Thyroid gland (tissue), 4 donors: ENCODE data around the gene AMN1.

Source experiments
- POLR2A ChIP-seq, 2 donors: fragments of 450-650 bp; IDR thresholded peaks; one replicate each; pipeline ENCODE4 v1.6.1; 2017; ENCODE audit warnings: antibody characterized with exemption in 2 of 2, mild to moderate bottlenecking in 2 of 2, moderate library complexity in 1 of 2
- TF ChIP-seq, protein P1 (sequence below), 6 experiments: fragments of 200-600 bp in 3 of 6; fragments of 450-650 bp in 3 of 6; sonication (generic) in 3 of 6; IDR thresholded peaks; one replicate each; pipeline ENCODE4 v1.5.1; 2016 to 2019; ENCODE audit warnings: antibody characterized with exemption in 6 of 6, mild to moderate bottlenecking in 2 of 6, inconsistent platforms in 1 of 6, moderate library complexity in 1 of 6

DNA sequence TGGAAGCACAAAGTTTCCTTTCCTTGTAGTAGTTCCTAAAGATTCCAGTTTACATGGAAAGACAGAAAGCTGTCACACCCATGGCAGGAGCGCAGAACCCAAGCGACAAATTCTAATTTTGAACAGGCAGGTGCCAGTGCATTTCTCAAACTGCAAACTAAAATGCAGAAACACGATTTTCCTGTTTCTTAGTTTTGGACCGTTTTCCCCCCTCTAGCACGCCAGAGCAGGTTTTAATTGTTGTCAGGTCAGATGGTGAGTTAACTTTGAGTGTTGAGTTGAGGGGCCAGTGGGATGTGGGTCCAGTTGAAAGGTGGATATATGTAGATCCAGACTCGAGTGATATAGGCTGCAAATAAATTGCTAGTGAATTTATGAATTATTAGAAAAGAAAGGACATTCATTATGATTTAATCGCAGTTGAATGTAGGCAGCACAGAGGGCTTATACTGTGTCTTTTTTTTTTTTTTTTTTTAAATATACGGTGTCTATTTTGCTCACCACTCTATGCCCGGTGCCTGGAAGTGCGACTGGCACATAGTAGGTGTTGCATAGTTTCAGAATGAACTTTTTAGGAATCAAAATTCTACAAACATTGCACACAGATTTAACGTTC, 70.2 kb downstream of the AMN1 start:
- TF ChIP-seq, protein P1, sequence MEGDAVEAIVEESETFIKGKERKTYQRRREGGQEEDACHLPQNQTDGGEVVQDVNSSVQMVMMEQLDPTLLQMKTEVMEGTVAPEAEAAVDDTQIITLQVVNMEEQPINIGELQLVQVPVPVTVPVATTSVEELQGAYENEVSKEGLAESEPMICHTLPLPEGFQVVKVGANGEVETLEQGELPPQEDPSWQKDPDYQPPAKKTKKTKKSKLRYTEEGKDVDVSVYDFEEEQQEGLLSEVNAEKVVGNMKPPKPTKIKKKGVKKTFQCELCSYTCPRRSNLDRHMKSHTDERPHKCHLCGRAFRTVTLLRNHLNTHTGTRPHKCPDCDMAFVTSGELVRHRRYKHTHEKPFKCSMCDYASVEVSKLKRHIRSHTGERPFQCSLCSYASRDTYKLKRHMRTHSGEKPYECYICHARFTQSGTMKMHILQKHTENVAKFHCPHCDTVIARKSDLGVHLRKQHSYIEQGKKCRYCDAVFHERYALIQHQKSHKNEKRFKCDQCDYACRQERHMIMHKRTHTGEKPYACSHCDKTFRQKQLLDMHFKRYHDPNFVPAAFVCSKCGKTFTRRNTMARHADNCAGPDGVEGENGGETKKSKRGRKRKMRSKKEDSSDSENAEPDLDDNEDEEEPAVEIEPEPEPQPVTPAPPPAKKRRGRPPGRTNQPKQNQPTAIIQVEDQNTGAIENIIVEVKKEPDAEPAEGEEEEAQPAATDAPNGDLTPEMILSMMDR (IDR thresholded peaks at IDR 0.05) = no peak
- TF ChIP-seq POLR2A (IDR thresholded peaks at IDR 0.05) = no peak
